MG63 (cell line): ENCODE measurements around the gene FBXO48. TPM values are rescaled to one million over a fixed set of nuclear protein-coding genes. Genes with fewer than 3 reads are reported as not detected.

Experiments used
- DNase-seq: peaks from one replicate; pipeline ENCODE4 v3.0.0-alpha.2; 2020
- H3K27me3 ChIP-seq: fragments of 250-450 bp; sonication (Bioruptor Pico); 2 replicates; pipeline ENCODE4 v1.5.1; 2020; ENCODE audit warnings: mild to moderate bottlenecking, moderate library complexity
- H3K36me3 ChIP-seq: fragments of 250-450 bp; sonication (Bioruptor Pico); 2 replicates; pipeline ENCODE4 v1.5.1; 2020; ENCODE audit warnings: mild to moderate bottlenecking, moderate library complexity
- H3K4me3 ChIP-seq: fragments of 250-450 bp; sonication (Bioruptor Pico); 2 replicates; pipeline ENCODE4 v1.5.1; 2020; ENCODE audit warnings: mild to moderate bottlenecking, moderate library complexity
- H3K9me3 ChIP-seq: fragments of 250-450 bp; sonication (Bioruptor Pico); 2 replicates; pipeline ENCODE4 v1.5.1; 2020; ENCODE audit warnings: mild to moderate bottlenecking, moderate library complexity
- total RNA-seq: library from RNA; depleted of rRNA; stranded (reverse); fragments of >200 nt; shearing (Covaris generic); gene quantifications from 2 replicates; pipeline ENCODE4 v1.2.3, GENCODE V29; 2014; ENCODE audit warnings: low replicate concordance

FBXO48 gene
- total RNA-seq, 1 experiment from 2014 or later = 0.13 TPM

DNA sequence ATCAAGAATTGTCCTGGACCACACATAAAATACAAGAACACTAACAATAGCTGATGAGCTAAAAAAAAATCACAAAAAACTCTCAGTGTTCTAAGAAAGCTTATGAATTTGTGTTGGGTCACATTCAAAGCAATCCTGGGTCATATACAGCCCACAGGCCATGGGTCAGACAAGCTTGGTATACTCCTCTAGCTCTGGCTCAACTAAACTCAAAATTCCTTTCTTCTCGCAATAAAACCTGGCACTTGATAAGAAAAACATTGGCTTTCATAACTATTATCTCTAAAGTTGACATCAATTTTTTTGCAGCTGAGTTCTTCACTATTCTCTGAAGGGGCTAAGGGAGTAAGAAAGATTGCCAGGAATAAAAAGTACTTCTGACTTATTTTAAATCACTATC lies 38.3 kb downstream of the FBXO48 start:
- H3K36me3 ChIP-seq = no peaks in the 10 kb centered on the region
- no peak for DNase-seq
- H3K27me3 ChIP-seq = no peaks in the 10 kb centered on the region
- no peak overlapping the region for H3K4me3 ChIP-seq
- no peaks in the 10 kb centered on the region for H3K9me3 ChIP-seq

DNA sequence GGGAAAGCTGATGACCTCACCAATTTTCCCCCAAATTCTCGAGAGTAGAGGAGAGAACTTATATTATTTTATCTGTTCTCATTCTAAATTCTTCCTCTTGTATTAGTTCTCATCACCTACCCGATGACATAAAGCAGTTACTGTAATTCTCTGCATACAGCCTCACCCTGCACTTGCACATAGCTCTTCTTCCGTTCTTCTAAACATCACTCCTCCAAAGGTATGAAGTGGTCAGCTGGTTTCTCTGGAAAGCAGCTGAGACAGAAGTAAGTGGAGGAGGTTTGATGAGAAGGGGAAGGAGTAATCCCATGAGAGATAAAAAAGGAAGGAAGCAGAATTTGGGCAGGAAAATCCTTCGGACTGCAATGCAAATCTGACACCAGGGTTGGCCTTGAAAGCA lies 39.0 kb downstream of the FBXO48 start:
- H3K9me3 ChIP-seq = no peaks in the 10 kb centered on the region
- no peak for DNase-seq

DNA sequence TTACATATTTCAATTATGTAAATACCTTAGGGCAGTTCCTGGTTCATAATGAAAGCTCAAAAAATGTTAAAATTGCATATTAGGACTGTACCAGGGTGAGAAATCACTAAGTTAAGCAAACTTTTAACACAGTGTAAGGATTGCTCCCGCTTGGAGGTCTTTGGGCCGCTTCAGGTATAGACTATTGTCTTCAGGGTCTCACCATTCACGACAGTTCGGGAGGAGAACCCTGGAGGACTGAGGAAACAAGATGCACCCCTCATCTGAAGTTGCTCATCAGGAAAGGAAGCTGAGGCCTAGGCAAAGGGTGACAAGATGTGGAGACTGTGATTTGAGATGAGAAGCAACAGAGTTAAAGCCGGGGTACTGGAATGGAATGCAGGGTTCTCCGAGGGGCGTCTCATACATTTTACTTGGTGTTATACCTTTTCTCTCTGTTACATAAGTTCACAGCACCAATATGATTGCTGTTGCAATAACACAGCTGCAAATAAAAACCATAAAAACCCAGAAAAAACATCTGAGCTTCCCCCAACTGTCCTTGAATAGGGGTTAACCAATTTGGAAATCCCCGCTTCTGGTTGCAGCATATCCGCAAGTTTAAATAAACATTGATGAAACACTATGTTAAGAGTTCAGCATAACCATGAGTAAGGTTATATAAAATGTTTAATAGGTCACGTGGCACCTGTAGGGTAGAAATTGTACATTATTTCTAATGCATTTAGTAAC lies 40.1 kb downstream of the FBXO48 start:
- Histone ChIP-seq H3K27me3 (no peaks in the 10 kb centered on the region), H3K9me3 (no peaks in the 10 kb centered on the region), H3K4me3 (no peak overlapping the region), H3K36me3 (no peaks in the 10 kb centered on the region)
- DNase-seq = no peak

More for the DNA sequence above, 39.0 kb downstream of the FBXO48 start:
- no peaks in the 10 kb centered on the region for H3K36me3 ChIP-seq
- H3K4me3 ChIP-seq = no peak overlapping the region
- no peaks in the 10 kb centered on the region for H3K27me3 ChIP-seq

DNA sequence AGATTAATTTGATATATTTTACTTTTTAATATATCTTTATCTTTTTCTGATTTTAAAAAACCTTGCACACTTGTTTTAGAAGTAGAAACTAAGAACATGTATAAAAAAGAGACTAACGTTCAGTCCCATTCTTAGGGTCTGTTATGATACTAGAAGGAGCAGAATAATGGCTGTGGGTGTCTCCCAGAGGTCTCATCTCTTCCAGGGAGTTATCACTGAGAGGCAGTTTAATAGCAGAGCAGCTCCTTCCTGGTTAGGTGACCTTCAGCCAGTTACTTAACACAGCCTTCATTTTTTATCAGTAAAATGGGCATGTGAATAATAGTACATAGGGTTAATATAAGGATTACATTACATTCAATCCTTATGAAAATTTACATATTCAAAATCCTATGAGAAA lies 40.6 kb downstream of the FBXO48 start:
- DNase-seq = no peak
- Histone ChIP-seq H3K27me3 (no peaks in the 10 kb centered on the region), H3K4me3 (no peak overlapping the region), H3K9me3 (no peaks in the 10 kb centered on the region), H3K36me3 (no peaks in the 10 kb centered on the region)

DNA sequence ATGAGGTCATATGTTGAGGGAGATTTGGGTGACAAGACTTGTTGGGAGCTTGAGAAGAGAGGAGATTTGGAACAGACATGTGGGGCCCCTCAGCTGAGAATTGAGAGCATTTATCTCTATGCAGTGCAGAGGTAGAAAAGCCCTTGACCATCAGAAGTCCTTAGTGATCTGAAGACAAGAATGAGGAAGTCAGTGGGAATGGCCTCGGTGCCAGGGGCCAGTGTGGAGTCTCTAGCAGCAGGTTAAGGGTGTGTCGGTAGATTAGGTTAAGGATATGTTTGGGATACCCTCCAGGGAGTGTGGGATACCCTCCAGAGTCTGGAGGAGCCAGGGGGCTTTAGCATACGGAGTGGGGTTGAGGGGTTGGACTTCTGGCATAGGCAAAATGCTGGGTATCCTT lies 41.6 kb downstream of the FBXO48 start:
- no peaks in the 10 kb centered on the region for H3K9me3 ChIP-seq
- no peaks in the 10 kb centered on the region for H3K36me3 ChIP-seq
- H3K4me3 ChIP-seq = no peak overlapping the region
- no peaks in the 10 kb centered on the region; the same call in 1 of the 2 replicates for H3K27me3 ChIP-seq
- no peak for DNase-seq

DNA sequence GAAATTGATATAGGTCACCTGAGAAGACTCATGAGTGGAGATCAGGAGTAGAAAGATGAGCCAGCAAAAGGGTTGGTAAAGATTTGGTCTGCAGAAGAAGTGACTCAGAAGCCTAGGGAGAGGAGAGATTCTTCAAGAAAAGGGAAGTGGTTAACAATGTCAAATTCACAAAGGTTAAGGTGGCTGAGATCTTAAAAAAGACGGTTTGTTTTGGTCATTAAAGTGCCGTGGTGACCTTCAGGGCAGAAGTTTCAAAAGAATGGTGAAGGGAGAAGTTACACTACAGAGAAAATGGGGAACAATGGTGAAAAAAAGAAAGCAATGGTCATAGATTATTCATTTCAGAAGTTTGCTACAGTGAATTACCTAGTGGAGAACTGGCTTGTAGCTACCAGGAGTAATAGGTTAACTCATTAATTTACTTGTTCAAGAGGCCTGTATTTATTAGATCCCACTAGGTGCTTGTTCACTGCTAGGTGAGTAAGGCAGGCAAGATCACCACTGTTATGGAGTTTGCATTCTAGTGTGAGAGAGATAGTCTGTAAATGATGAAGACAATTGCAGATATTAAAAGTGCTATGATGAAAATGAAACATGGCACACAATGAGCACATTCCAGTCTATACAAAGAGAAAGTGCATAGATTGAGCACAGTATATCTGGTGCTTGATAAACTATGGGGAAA lies 43.0 kb downstream of the FBXO48 start:
- H3K4me3 ChIP-seq = no peak overlapping the region
- H3K27me3 ChIP-seq = no peaks in the 10 kb centered on the region; the same call in 1 of the 2 replicates
- no peak for DNase-seq
- no peaks in the 10 kb centered on the region for H3K9me3 ChIP-seq
- no peaks in the 10 kb centered on the region for H3K36me3 ChIP-seq

DNA sequence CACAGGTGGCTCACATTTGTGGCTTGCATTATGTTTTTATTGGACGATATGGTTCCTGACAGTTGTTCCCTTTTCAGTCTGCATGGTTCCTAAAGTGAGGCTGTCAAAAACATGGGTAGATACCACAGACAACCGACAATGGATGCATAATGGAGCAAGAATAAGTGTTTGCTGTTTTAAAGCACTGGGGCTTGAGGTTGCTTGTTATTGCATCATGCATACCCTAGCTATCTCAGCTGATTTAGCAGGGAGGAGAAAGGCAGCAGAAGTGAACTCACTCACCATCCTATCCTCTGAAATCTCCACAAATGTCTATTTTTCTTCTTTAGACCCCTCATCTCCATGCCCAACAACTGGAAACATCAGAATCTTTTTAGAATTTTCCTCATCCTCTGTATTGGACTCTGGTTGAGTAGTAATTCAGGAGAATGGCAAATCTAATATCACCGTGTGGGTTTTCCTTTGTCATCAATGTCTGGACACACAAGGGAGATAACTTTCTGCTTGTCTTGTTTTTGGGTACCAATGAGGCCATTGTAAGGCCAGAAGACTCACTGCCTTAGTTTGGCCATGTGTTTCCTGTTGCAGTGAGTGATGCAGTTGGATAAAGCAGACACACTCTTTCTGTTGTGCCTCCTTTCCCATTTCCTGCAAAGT lies 46.7 kb downstream of the FBXO48 start:
- Histone ChIP-seq H3K27me3 (no peaks in the 10 kb centered on the region; the same call in 1 of the 2 replicates), H3K4me3 (no peak overlapping the region), H3K36me3 (no peaks in the 10 kb centered on the region), H3K9me3 (no peaks in the 10 kb centered on the region)
- no peak for DNase-seq

DNA sequence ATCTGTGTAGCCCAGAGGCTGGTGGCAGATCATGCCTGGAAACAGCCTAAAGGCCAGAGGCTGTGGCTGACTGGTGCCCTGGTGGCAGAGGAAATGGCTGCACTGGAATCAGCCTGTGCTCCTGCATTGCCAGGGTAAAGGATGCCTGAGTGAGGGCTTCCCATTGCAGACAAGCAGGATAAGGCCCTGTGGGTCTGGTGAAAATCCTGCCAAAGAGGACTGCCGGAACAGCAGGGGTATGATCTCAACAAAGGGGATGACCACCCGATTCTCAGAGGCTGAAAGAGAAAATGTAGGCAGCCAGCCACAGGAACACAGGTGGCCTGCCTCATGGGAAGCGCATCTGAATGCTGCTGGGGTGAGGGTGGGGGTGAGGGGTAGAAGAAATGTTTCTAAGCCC lies 48.2 kb downstream of the FBXO48 start:
- Histone ChIP-seq H3K9me3 (no peaks in the 10 kb centered on the region), H3K4me3 (no peak overlapping the region)

DNA sequence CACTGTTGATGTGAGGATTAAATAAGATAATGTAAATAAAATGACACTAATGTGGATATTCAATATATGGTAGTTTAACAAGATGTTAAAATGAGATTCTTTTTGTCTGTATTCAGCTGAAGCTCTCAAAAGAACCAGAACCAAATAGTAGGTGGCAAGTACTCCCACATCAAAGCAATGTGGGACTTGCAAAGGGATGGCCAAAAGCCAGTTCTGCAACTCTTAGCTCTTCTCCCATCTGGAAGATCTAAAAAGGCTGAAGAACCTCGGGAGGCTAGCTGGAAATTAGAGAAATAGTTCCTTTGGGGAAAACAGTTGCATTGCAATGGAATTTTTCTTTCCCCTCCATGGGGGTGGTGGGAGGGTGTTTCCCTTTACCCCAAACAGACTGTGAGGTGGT lies 48.7 kb downstream of the FBXO48 start:
- H3K4me3 ChIP-seq = no peak overlapping the region
- H3K9me3 ChIP-seq = no peaks in the 10 kb centered on the region
- no peaks in the 10 kb centered on the region for H3K36me3 ChIP-seq
- DNase-seq = no peak
- H3K27me3 ChIP-seq = no peaks in the 10 kb centered on the region; the same call in 1 of the 2 replicates

More for the DNA sequence above, 48.2 kb downstream of the FBXO48 start:
- no peak for DNase-seq
- no peaks in the 10 kb centered on the region for H3K36me3 ChIP-seq
- no peaks in the 10 kb centered on the region; the same call in 1 of the 2 replicates for H3K27me3 ChIP-seq

DNA sequence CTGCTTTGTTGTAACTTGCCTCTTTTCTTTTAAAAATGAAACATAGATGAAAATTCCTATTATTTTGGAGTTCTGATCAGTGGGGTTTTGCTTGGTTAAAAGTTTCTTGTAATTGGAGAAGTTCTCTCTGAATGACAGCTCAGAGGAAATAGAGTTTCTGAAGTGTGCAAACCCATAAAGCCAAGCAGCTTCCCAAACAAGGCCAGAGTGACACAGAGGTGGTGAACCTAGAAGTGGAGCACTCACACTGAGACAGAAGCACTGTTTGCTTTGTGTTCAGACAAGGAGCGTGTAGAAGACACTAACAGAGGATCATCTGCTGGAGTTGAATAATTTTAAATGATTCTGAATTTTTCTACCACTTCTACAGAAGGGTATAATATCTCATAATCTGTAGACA lies 49.2 kb downstream of the FBXO48 start:
- DNase-seq = no peak
- H3K4me3 ChIP-seq = no peak overlapping the region
- no peaks in the 10 kb centered on the region; the same call in 1 of the 2 replicates for H3K27me3 ChIP-seq
- H3K36me3 ChIP-seq = no peaks in the 10 kb centered on the region
- H3K9me3 ChIP-seq = no peaks in the 10 kb centered on the region

DNA sequence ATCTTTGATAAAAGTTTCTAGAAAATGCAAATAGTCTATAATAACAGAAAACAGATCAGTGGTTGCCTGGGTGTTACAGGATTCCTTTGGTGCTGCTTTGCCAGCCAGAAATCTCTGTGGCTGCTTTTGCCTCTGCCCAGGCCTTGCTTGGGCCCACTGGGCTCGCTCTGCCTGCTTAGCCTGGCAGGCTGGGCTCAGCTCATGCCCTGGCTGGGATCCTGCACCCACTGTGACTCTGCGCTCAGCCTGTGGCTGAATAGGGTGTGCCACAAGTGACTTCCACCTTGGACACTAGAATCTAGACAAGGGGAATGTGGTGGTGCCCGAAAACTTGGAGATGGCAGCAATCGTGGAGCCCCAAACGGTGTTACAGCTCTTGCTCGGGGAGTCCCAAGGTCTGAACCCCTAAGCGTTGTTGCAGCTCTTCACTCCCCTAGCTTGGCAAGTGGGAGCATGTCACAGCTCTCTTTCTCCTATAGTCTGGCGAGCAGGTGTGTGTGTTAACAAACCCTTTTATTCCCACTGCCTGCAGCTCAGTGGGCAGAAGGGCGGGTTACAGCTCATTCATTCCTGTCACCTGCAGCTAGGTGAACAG lies 50.9 kb downstream of the FBXO48 start:
- H3K27me3 ChIP-seq = no peaks in the 10 kb centered on the region; the same call in 1 of the 2 replicates
- H3K36me3 ChIP-seq = no peaks in the 10 kb centered on the region
- no peaks in the 10 kb centered on the region for H3K9me3 ChIP-seq

DNA sequence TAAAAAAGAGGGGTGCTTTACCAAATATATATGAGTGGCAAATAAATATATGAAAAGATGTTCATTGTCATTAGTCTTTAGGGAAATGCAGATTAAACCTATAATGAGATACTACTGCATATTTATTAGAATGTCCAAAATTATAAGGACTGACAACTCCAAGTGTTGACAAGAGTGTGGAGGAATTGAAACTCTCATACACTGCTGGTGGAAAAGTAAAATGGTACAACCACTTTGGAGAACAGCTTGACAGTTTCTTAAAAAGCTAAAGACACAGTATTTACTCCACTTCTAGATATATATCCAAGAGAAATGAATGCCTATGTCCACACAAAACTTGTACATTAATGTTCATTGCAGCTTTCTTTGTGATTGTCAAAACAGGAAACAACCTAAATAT lies 51.6 kb downstream of the FBXO48 start:
- Histone ChIP-seq H3K9me3 (no peaks in the 10 kb centered on the region), H3K27me3 (no peaks in the 10 kb centered on the region), H3K36me3 (no peaks in the 10 kb centered on the region), H3K4me3 (no peak overlapping the region)
- no peak for DNase-seq

More for the DNA sequence above, 50.9 kb downstream of the FBXO48 start:
- no peak overlapping the region for H3K4me3 ChIP-seq
- no peak for DNase-seq

DNA sequence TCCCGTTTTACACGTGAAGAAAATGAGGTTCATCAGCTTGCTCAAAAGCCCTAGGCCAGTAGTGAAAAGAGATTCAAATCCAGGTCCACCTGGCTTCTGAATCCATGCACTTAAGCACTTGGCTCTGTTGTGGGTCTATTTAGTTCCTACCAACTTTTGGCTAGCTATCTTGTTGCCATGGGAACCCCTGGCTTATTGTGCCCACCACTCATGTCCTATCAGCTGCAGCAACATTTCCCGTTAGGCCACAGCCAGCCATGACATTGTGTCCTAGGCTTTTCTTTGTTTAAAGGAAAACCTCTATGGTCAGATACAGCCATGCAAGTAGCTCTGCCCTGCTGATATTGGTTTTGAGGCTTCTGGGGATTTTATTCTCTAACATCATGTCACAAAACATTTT lies 52.2 kb downstream of the FBXO48 start:
- Histone ChIP-seq H3K4me3 (no peak overlapping the region), H3K27me3 (no peaks in the 10 kb centered on the region), H3K36me3 (no peaks in the 10 kb centered on the region), H3K9me3 (no peaks in the 10 kb centered on the region)
- no peak for DNase-seq

DNA sequence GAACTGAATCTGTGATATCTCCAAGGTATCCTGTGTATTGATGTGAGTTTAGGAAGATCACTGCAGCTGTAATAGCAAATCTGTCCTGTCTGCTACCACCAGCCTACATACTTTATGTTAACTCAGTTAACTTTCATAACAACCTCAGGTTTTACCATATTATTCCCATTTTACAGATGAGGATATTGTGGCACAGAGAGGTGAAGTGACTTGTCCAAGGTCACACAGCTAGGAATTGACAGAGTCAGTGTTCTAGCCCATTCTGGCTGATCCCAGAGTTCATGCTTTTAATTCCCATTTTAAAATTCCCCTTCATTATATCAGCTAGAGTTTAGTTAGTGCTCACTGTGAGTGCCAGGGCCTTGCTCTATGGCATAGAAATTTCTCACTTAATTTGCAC lies 52.6 kb downstream of the FBXO48 start:
- DNase-seq = no peak
- no peak overlapping the region for H3K4me3 ChIP-seq
- H3K27me3 ChIP-seq = no peaks in the 10 kb centered on the region
- H3K9me3 ChIP-seq = no peaks in the 10 kb centered on the region
- no peaks in the 10 kb centered on the region for H3K36me3 ChIP-seq

DNA sequence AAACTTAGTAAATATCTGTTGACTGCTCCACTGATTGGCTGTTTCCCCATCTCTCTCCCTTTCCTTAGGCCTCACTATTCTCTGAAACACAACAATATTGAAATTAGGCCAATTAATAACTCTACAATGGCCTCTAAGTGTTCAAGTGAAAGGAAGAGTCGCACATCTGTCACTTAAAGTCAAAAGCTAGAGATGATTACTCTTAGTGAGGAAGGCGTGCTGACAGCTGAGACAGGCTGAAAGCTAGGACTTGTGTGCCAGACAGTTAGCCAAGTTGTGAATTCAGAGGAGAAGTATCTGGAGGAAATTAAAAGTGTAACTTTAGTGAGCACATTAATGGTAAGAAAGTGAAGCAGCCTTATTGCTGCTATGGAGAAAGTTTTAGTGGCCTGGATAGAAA lies 53.6 kb downstream of the FBXO48 start:
- no peaks in the 10 kb centered on the region for H3K36me3 ChIP-seq
- no peak overlapping the region for H3K4me3 ChIP-seq
- no peaks in the 10 kb centered on the region for H3K9me3 ChIP-seq
- no peaks in the 10 kb centered on the region for H3K27me3 ChIP-seq
- no peak for DNase-seq

DNA sequence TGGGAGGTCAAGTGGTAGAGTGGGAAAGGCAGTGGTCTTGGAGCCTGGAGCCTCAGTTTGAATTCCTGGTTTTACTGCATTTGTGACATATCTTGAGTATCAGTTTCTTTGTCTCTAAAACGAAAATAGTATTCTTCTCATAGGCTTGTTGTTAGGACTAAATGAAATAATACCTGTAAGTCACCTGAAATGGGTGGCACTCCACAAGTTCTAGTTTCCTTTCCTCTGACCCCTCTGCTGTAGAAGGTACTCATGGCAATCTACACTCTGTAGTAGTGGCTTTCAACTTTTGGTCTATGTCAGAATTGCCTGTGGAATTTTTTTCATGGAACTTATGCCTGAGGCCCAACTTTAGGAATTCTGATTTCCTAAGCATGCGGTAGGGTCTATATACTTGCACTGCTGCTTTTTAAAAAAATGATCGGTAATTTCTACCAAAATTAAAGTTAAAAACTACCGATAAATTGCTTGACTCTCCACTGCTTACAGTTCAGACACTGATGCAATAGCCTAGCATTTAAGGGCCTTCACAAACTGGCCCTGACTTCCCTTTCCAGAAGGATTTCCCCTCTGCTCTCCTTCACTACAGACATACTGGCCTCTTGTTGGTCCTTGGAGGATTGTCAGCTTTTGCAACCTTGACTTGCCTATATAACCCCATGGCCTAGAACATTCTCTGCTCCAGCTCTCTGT lies 54.8 kb downstream of the FBXO48 start:
- Histone ChIP-seq H3K4me3 (no peak overlapping the region), H3K9me3 (no peaks in the 10 kb centered on the region), H3K36me3 (no peaks in the 10 kb centered on the region), H3K27me3 (no peaks in the 10 kb centered on the region)
- DNase-seq = no peak
